ENCODE measurements around the gene STK11. TPM values are rescaled to one million over a fixed set of nuclear protein-coding genes. Genes with fewer than 3 reads are reported as not detected.

The STK11 gene
- total RNA-seq, 3 donors from 2014 or later, result 32.8 to 55.0 (median 52.1) TPM

- Histone ChIP-seq H3K4me3 (peak overlapping the region in 1 of 3 donors; percentile 52), H3K36me3 (no peaks in the 10 kb centered on the region), H3K9me3 (no peaks in the 10 kb centered on the region), H3K27me3 (no peaks in the 10 kb centered on the region), H3K27ac (peak overlapping the region; percentile 69 to 94), H3K4me1 (peaks cover 16 to 36% of the 10 kb centered on the region in 2 donors)
- intact Hi-C loops (cut with DNase I; ENCODE audit: low total_unique reads), result loop anchor here (2.0 to 10.0 kb wide), 2 partner anchors 34 to 320 kb away; partner anchors contain the start of genes MED16 and RNU6-9
- TF ChIP-seq POLR2A (IDR thresholded peaks at IDR 0.05) (no peak), CTCF (IDR thresholded peaks at IDR 0.05) (no peak), POLR2AphosphoS5 (IDR thresholded peaks at IDR 0.05) (no peak)
- no peak for DNase-seq (ENCODE audit: low spot score in 2 of 2)
These were observed 8.8 kb downstream of the STK11 start for GRCh38 chr19:1214299-1214861.

GRCh38 chr19:1214862-1215731 lies 9.5 kb downstream of the STK11 start:
- DNase-seq (ENCODE audit: low spot score in 2 of 2), result no peak
- Histone ChIP-seq H3K27me3 (no peaks in the 10 kb centered on the region), H3K4me3 (peak overlapping the region in 1 of 3 donors; percentile 52), H3K27ac (peak overlapping the region; percentile 69 to 94), H3K9me3 (no peaks in the 10 kb centered on the region), H3K36me3 (no peaks in the 10 kb centered on the region), H3K4me1 (peaks cover 13 to 33% of the 10 kb centered on the region in 2 donors)
- intact Hi-C loops (cut with DNase I; ENCODE audit: low total_unique reads), result loop anchor here (2.0 to 10.0 kb wide), 2 partner anchors 34 to 320 kb away; partner anchors contain the start of genes MED16 and RNU6-9
- TF ChIP-seq CTCF (IDR thresholded peaks at IDR 0.05), result no peak

- no peak for DNase-seq (ENCODE audit: low spot score in 2 of 2)
- no peaks in the 10 kb centered on the region for H3K36me3 ChIP-seq
- no peak overlapping the region for H3K4me3 ChIP-seq
- H3K4me1 ChIP-seq, result peaks cover 11 to 23% of the 10 kb centered on the region in 2 donors
- no peak for TF ChIP-seq CTCF (IDR thresholded peaks at IDR 0.05)
- no peak for TF ChIP-seq POLR2A (IDR thresholded peaks at IDR 0.05)
- no peak for TF ChIP-seq POLR2AphosphoS5 (IDR thresholded peaks at IDR 0.05)
- no peak overlapping the region for H3K27ac ChIP-seq
- H3K9me3 ChIP-seq, result no peaks in the 10 kb centered on the region
- intact Hi-C loops (cut with DNase I; ENCODE audit: low total_unique reads), result loop anchor here (10.0 kb wide), 1 partner anchor 322 kb away; the partner anchor contains the start of genes MED16 and RNU6-9
- H3K27me3 ChIP-seq, result no peaks in the 10 kb centered on the region
These were observed 11.2 kb downstream of the STK11 start for GRCh38 chr19:1216756-1217155.

GRCh38 chr19:1217366-1217765 lies 11.8 kb downstream of the STK11 start:
- Histone ChIP-seq H3K4me1 (peaks cover 11 to 23% of the 10 kb centered on the region in 2 donors), H3K27me3 (no peaks in the 10 kb centered on the region), H3K36me3 (no peaks in the 10 kb centered on the region), H3K4me3 (no peak overlapping the region), H3K27ac (no peak overlapping the region), H3K9me3 (no peaks in the 10 kb centered on the region)
- intact Hi-C loops (cut with DNase I; ENCODE audit: low total_unique reads), result loop anchor here (10.0 kb wide), 1 partner anchor 323 kb away; the partner anchor contains the start of genes MED16 and RNU6-9
- TF ChIP-seq CTCF (IDR thresholded peaks at IDR 0.05), result no peak
- TF ChIP-seq POLR2A (IDR thresholded peaks at IDR 0.05), result no peak
- TF ChIP-seq POLR2AphosphoS5 (IDR thresholded peaks at IDR 0.05), result no peak
- DNase-seq (ENCODE audit: low spot score in 2 of 2), result no peak

Measured in breast epithelium (tissue), 4 donors.